Measurements from ENCODE around the gene RANBP1.

RANBP1 gene

GRCh38 chr22:20175597-20175900 is 59.6 kb downstream of the RANBP1 start:
- no peak overlapping the region for H3K4me3 ChIP-seq (ENCODE audit: low read length)
- no peak overlapping the region for H3K9ac ChIP-seq (ENCODE audit: low read length)
- no peaks in the 10 kb centered on the region for H3K4me1 ChIP-seq (ENCODE audit: control insufficient read depth, insufficient read depth, low read length)
- H3K36me3 ChIP-seq (ENCODE audit: control insufficient read depth, insufficient read depth, low read length): no peaks in the 10 kb centered on the region
- H3K27ac ChIP-seq (ENCODE audit: low read depth, low read length): no peak overlapping the region
- H3K27me3 ChIP-seq (ENCODE audit: control insufficient read depth, insufficient read depth, low read length): no peaks in the 10 kb centered on the region

DNA sequence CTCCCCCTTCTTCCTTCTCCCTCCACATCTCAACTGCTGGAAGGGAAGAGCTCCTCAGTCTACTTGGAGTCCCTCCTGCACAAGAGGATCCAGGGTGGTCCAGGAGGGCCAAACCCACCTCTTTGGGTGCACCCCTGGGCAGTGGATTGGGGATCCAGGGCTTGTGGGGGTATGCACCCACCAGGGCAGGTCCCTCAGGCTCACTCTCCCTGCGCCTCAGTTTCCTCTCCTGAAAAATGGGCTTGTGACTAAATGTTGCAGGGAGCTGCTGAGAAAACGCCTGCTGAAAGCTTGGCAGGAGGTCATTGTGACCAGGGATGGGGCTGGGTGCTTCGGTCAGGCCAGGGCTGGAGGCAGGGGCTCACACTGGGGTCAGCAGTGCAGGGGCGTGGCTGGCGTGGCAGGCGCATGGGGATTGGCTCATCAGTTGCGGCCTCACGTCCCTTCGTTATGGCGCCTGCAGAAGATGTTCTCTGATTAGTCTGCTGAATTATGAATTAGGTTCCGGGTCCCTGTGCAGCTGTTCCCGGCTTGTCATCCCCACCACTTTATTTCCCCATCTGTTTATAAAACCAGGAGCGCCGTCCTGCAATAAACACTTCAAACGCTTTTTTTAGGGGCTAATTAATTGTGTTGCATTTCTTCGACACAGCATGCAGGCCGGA is 60.6 kb downstream of the RANBP1 start:
- H3K4me1 ChIP-seq (ENCODE audit: control insufficient read depth, insufficient read depth, low read length): no peaks in the 10 kb centered on the region
- no peaks in the 10 kb centered on the region for H3K36me3 ChIP-seq (ENCODE audit: control insufficient read depth, insufficient read depth, low read length)
- no peaks in the 10 kb centered on the region for H3K27me3 ChIP-seq (ENCODE audit: control insufficient read depth, insufficient read depth, low read length)
- H3K4me3 ChIP-seq (ENCODE audit: low read length): no peak overlapping the region
- no peak overlapping the region for H3K9ac ChIP-seq (ENCODE audit: low read length)
- H3K27ac ChIP-seq (ENCODE audit: low read depth, low read length): no peak overlapping the region
